ENCODE data around the gene MAGEA8. TPM values are rescaled to one million over a fixed set of nuclear protein-coding genes. Genes with fewer than 3 reads are reported as not detected.

Gene MAGEA8
- total RNA-seq, 1 donor from 2014 or later: not detected

GRCh38 chrX:149871940-149872339, 9.0 kb upstream of the MAGEA8 start:
- H3K4me3 ChIP-seq (ENCODE audit: insufficient read depth, low read depth, low read length): no peak overlapping the region
- H3K4me1 ChIP-seq (ENCODE audit: insufficient read depth, low read length): no peaks in the 10 kb centered on the region
- TF ChIP-seq EZH2 (IDR thresholded peaks at IDR 0.05; ENCODE audit: insufficient read depth, low read length): no peak
- TF ChIP-seq CTCF (IDR thresholded peaks at IDR 0.05; ENCODE audit: insufficient read depth, low read depth, low read length): no peak
- peaks cover 8% of the 10 kb centered on the region for H3K4me1 Mint-ChIP-seq (ENCODE audit: low read depth, unreplicated experiment)
- no peak overlapping the region for H3K4me3 Mint-ChIP-seq (ENCODE audit: unreplicated experiment)
- H3K79me2 ChIP-seq (ENCODE audit: insufficient read depth, low read length): no peaks in the 10 kb centered on the region
- no peaks in the 10 kb centered on the region for H3K9me3 ChIP-seq (ENCODE audit: insufficient read depth, low read depth, low read length)
- no peaks in the 10 kb centered on the region for H3K36me3 Mint-ChIP-seq (ENCODE audit: low read depth, unreplicated experiment)
- H3K27me3 ChIP-seq (ENCODE audit: insufficient read depth, low read length): no peaks in the 10 kb centered on the region
- no peak overlapping the region for H3K9ac ChIP-seq (ENCODE audit: low read length)
- no peak overlapping the region for H3K27ac ChIP-seq (ENCODE audit: low read depth, low read length)
- H3K36me3 ChIP-seq (ENCODE audit: insufficient read depth, low read length): no peaks in the 10 kb centered on the region
- peak; percentile 1 for DNase-seq (ENCODE audit: low read depth)
- H2AFZ ChIP-seq (ENCODE audit: low read depth, low read length): no peak overlapping the region
- no peak overlapping the region for H3K4me2 ChIP-seq (ENCODE audit: low read length)
- FAIRE-seq: no peak
- no peaks in the 10 kb centered on the region for H3K27me3 Mint-ChIP-seq (ENCODE audit: low read depth, unreplicated experiment)
- no peaks in the 10 kb centered on the region for H4K20me1 ChIP-seq (ENCODE audit: insufficient read depth, low read length)
- H3K9me3 Mint-ChIP-seq (ENCODE audit: unreplicated experiment): peaks cover 5% of the 10 kb centered on the region
- H3K27ac Mint-ChIP-seq (ENCODE audit: unreplicated experiment): peak overlapping the region; percentile 15

- DNase-seq (ENCODE audit: low read depth): no peak
- no peaks in the 10 kb centered on the region for H3K36me3 Mint-ChIP-seq (ENCODE audit: low read depth, unreplicated experiment)
- H3K27ac ChIP-seq (ENCODE audit: low read depth, low read length): no peak overlapping the region
These were observed 3.8 kb upstream of the MAGEA8 start for GRCh38 chrX:149877157-149877556.

More at GRCh38 chrX:149877157-149877556, 3.8 kb upstream of the MAGEA8 start:
- Histone ChIP-seq H3K36me3 (ENCODE audit: insufficient read depth, low read length) (no peaks in the 10 kb centered on the region), H3K4me3 (ENCODE audit: insufficient read depth, low read depth, low read length) (no peak overlapping the region), H3K9me3 (ENCODE audit: insufficient read depth, low read depth, low read length) (no peaks in the 10 kb centered on the region), H3K9ac (ENCODE audit: low read length) (no peak overlapping the region), H3K27me3 (ENCODE audit: insufficient read depth, low read length) (no peaks in the 10 kb centered on the region), H3K4me2 (ENCODE audit: low read length) (no peak overlapping the region), H3K79me2 (ENCODE audit: insufficient read depth, low read length) (no peaks in the 10 kb centered on the region), H3K4me1 (ENCODE audit: insufficient read depth, low read length) (no peaks in the 10 kb centered on the region), H4K20me1 (ENCODE audit: insufficient read depth, low read length) (no peaks in the 10 kb centered on the region), H2AFZ (ENCODE audit: low read depth, low read length) (no peak overlapping the region)
- Mint-ChIP-seq H3K9me3 (ENCODE audit: unreplicated experiment) (no peaks in the 10 kb centered on the region), H3K4me1 (ENCODE audit: low read depth, unreplicated experiment) (peaks cover 11% of the 10 kb centered on the region), H3K27ac (ENCODE audit: unreplicated experiment) (no peak overlapping the region), H3K4me3 (ENCODE audit: unreplicated experiment) (no peak overlapping the region), H3K27me3 (ENCODE audit: low read depth, unreplicated experiment) (no peaks in the 10 kb centered on the region)
- TF ChIP-seq CTCF (IDR thresholded peaks at IDR 0.05; ENCODE audit: insufficient read depth, low read depth, low read length) (no peak), EZH2 (IDR thresholded peaks at IDR 0.05; ENCODE audit: insufficient read depth, low read length) (no peak)
- FAIRE-seq: peak; percentile 70

All from astrocyte (in vitro differentiated cells and primary cell).